HepG2 (cell line): ENCODE measurements around the gene RCAN2. TPM values are rescaled to one million over a fixed set of nuclear protein-coding genes. Genes with fewer than 3 reads are reported as not detected.

ENCODE experiments used
- ATAC-seq: fragments of 200-7000 bp; cut with Tn5 transposase; 3 replicates; pipeline ENCODE4 v1.9.1; 2020; ENCODE audit warnings: mild to moderate bottlenecking, moderate library complexity
- BruUV-seq: library from RNA; stranded (reverse); fragments of 400-500 nt; replicated peaks from 2 replicates; lab custom pipeline; 2021; lab: Mats Ljungman, UMichigan
- CTCF ChIA-PET: fragments of 300-600 bp; formaldehyde crosslinking; extraction: SDS; loops from one replicate; lab custom pipeline; 2021; ENCODE audit warnings: low total read pairs, inconsistent platforms, low intra/inter-chr PET ratio; lab: Yijun Ruan, JAX
- POLR2A ChIA-PET: fragments of 350-600 bp; sonication (Branson Sonifier 250); formaldehyde crosslinking; loops from one replicate; lab custom pipeline; 2020; ENCODE audit warnings: antibody characterized with exemption, inconsistent platforms; lab: Yijun Ruan, JAX
- DNase-seq: peaks from one replicate; pipeline ENCODE4 v3.0.0-alpha.2; 2015; ENCODE audit warnings: low spot score
- FAIRE-seq: peaks from 3 replicates; lab custom pipeline; 2011; peaks lifted over from hg19 to GRCh38; lab: Jason Lieb, UNC
- H2AFZ ChIP-seq: one replicate; pipeline ENCODE4 v1.6.1; 2011; ENCODE audit warnings: low read length, inconsistent platforms
- H3K27ac ChIP-seq: fragments of 300-600 bp; 3 replicates; pipeline ENCODE4 v1.8.0; 2011; ENCODE audit warnings: mixed run types, mild to moderate bottlenecking, mixed read lengths, low read length, inconsistent platforms; ENCODE audit not compliant: insufficient read depth; ENCODE audit errors: extremely low read length
- H3K27me3 ChIP-seq, 2 experiments: fragments of 200-600 bp in 1 of 2; 2 replicates in 1 of 2; 3 replicates in 1 of 2; pipeline versions ENCODE4 v1.6.0 to v1.8.0; 2011; ENCODE audit warnings: low read length in 2 of 2, mild to moderate bottlenecking in 2 of 2, moderate library complexity in 2 of 2, inconsistent platforms in 1 of 2; ENCODE audit not compliant: insufficient read depth in 2 of 2, control insufficient read depth in 1 of 2
- H3K36me3 ChIP-seq, 2 experiments: fragments of 200-600 bp in 1 of 2; replicated peaks in 1 of 2; 2 replicates in 1 of 2; 3 replicates in 1 of 2; pipeline versions ENCODE4 v1.5.1 to v1.8.0; 2011; ENCODE audit warnings: low read length in 2 of 2, inconsistent platforms in 1 of 2; ENCODE audit not compliant: insufficient read depth in 2 of 2, control insufficient read depth in 1 of 2
- H3K4me1 ChIP-seq: 2 replicates; pipeline ENCODE4 v1.5.1; 2012; ENCODE audit warnings: low read length, inconsistent platforms; ENCODE audit not compliant: insufficient read depth
- H3K4me2 ChIP-seq: 2 replicates; pipeline ENCODE4 v1.6.0; 2011; ENCODE audit warnings: low read depth, low read length, inconsistent platforms
- H3K4me3 ChIP-seq, 3 experiments: fragments of 200-600 bp in 1 of 3; sonication (generic), shearing (Covaris generic) in 1 of 3; replicated peaks in 1 of 3; 2 replicates each; pipeline ENCODE4 v1.5.1; 2011 to 2016; ENCODE audit warnings: low read length in 3 of 3, inconsistent platforms in 2 of 3, low read depth in 2 of 3, mild to moderate bottlenecking in 2 of 3, control low read depth in 1 of 3, mixed read lengths in 1 of 3; ENCODE audit not compliant: insufficient read depth in 1 of 3
- H3K79me2 ChIP-seq: one replicate; pipeline ENCODE4 v1.6.1; 2011; ENCODE audit warnings: low read length, inconsistent platforms; ENCODE audit not compliant: insufficient read depth
- H3K9ac ChIP-seq: 2 replicates; pipeline ENCODE4 v1.6.0; 2011; ENCODE audit warnings: mild to moderate bottlenecking, low read depth, low read length, inconsistent platforms; ENCODE audit not compliant: insufficient read depth
- H3K9me3 ChIP-seq: 2 replicates; pipeline ENCODE4 v1.5.1; 2012; ENCODE audit warnings: mild to moderate bottlenecking, low read length
- H4K20me1 ChIP-seq: 2 replicates; pipeline ENCODE4 v1.6.0; 2011; ENCODE audit warnings: inconsistent platforms, mild to moderate bottlenecking, low read length, moderate library complexity; ENCODE audit not compliant: insufficient read depth
- CENPT ChIP-seq: sonication (generic); formaldehyde crosslinking; IDR thresholded peaks from 2 replicates; pipeline ENCODE4 v1.8.0; 2022; ENCODE audit warnings: low read depth, mild to moderate bottlenecking, moderate library complexity, missing genetic modification reagents
- HOXD1 ChIP-seq: sonication (generic); formaldehyde crosslinking; IDR thresholded peaks from 2 replicates; pipeline ENCODE4 v1.5.0; 2020; ENCODE audit warnings: missing genetic modification reagents
- ISX ChIP-seq: sonication (generic); formaldehyde crosslinking; conservative IDR thresholded peaks from 2 replicates; pipeline ENCODE4 v1.5.0; 2020; ENCODE audit warnings: missing genetic modification reagents
- NCOA1 ChIP-seq: sonication (generic); formaldehyde crosslinking; IDR thresholded peaks from 2 replicates; pipeline ENCODE4 v1.9.0; 2021; ENCODE audit warnings: missing genetic modification reagents
- NCOR1 ChIP-seq: fragments of 200-600 bp; sonication (generic); IDR thresholded peaks from 2 replicates; pipeline ENCODE4 v1.7.0; 2017; ENCODE audit warnings: antibody characterized with exemption, low read length, borderline replicate concordance
- RBM39 ChIP-seq: fragments of 200-400 bp; formaldehyde crosslinking; IDR thresholded peaks from one replicate; pipeline ENCODE4 v1.6.1; 2018; ENCODE audit warnings: antibody characterized with exemption, mild to moderate bottlenecking, low read depth, low read length; ENCODE audit not compliant: poor library complexity, severe bottlenecking
- SRSF1 ChIP-seq: fragments of 200-400 bp; formaldehyde crosslinking; optimal IDR thresholded peaks from 2 replicates; pipeline ENCODE3; 2017; ENCODE audit warnings: mild to moderate bottlenecking, low read depth, low read length, moderate library complexity
- TBL1XR1 ChIP-seq: fragments of 150-350 bp; IDR thresholded peaks from 2 replicates; pipeline ENCODE4 v1.6.1; 2014; ENCODE audit warnings: borderline replicate concordance, low read length; ENCODE audit not compliant: partially characterized antibody
- TBX2 ChIP-seq: sonication (generic); formaldehyde crosslinking; IDR thresholded peaks from 2 replicates; pipeline ENCODE4 v1.5.0; 2020; ENCODE audit warnings: missing genetic modification reagents, mild to moderate bottlenecking, borderline replicate concordance
- ZNF772 ChIP-seq: sonication (generic); formaldehyde crosslinking; IDR thresholded peaks from 2 replicates; pipeline ENCODE4 v1.5.0; 2020; ENCODE audit warnings: mild to moderate bottlenecking, missing genetic modification reagents
- WGBS: methylation state at CpG from one replicate; pipeline ENCODE4 v1.1.6; 2017; ENCODE audit warnings: low lambda C conversion rate; 5-methylcytosine and 5-hydroxymethylcytosine counted together
- in situ Hi-C: cut with HindIII; loops from 2 replicates; pipeline ENCODE4 v1.10.0; 2017; ENCODE audit warnings: low pct_unique_long_range_greater_than_20kb; ENCODE audit not compliant: extremely low pct_ligation_motif_present
- intact Hi-C: fragments of 100-400 bp; cut with micrococcal nuclease; formaldehyde crosslinking; loops from one replicate; pipeline ENCODE4 v1.10.0; 2022; ENCODE audit not compliant: unreplicated experiment
- polyA plus RNA-seq, 8 experiments: library from polyadenylated mRNA; depleted of rRNA in 3 of 8; stranded (reverse) in 7 of 8; unstranded in 1 of 8; fragments of >200 nt; fragmentation: Illumina TruSeq in 4 of 8; extraction: Trizol in 4 of 8; gene quantifications; 2 replicates each; pipeline versions ENCODE4 v1.2.1 to v1.2.3, GENCODE V29; 2011 to 2016; ENCODE audit warnings: low read depth in 4 of 8, missing spikeins in 1 of 8, mixed read lengths in 1 of 8; ENCODE audit not compliant: insufficient read depth in 1 of 8
- total RNA-seq, 5 experiments: library from RNA; depleted of rRNA; stranded (reverse); fragments of >200 nt; fragmentation: Illumina TruSeq; extraction: Trizol; gene quantifications; 2 replicates each; pipeline ENCODE4 v1.2.3, GENCODE V29; 2016; ENCODE audit warnings: low read depth in 1 of 5
- TF ChIP-seq, protein P1 (sequence below): IDR thresholded peaks from 2 replicates; pipeline ENCODE4 v1.6.1; 2016; ENCODE audit warnings: mild to moderate bottlenecking, missing biosample characterization, missing genetic modification reagents

RCAN2 gene
- total and polyA plus RNA-seq, 2 of the 13 experiments (the other 11 are each of a cell fraction or from before 2014, with no cell fraction given): not detected

- no peaks in the 10 kb centered on the region for H3K27me3 ChIP-seq
- no peaks in the 10 kb centered on the region for H3K4me1 ChIP-seq
- TF ChIP-seq TBX2 (CRISPR knock-in tag) (no peak), ISX (CRISPR knock-in tag) (no peak), HOXD1 (CRISPR knock-in tag) (no peak), NCOA1 (no peak), NCOR1 (no peak), CENPT (CRISPR knock-in tag) (no peak), SRSF1 (no peak), ZNF772 (no peak), TBL1XR1 (no peak), RBM39 (no peak)
- TF ChIP-seq, protein P1, sequence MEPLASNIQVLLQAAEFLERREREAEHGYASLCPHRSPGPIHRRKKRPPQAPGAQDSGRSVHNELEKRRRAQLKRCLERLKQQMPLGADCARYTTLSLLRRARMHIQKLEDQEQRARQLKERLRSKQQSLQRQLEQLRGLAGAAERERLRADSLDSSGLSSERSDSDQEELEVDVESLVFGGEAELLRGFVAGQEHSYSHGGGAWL (CRISPR knock-in tag): no peak
- H2AFZ ChIP-seq: no peak overlapping the region
- intact Hi-C loops (no loop called here), in situ Hi-C loops (no loop called here)
- WGBS: 2% methylated on average over 1 of the region's 1 CpG
- H3K4me2 ChIP-seq: no peak overlapping the region
- no peak overlapping the region for H3K9ac ChIP-seq
- no peaks in the 10 kb centered on the region for H3K79me2 ChIP-seq
- ChIA-PET POLR2A (no interaction called here), CTCF (no interaction called here)
- H3K36me3 ChIP-seq: no peaks in the 10 kb centered on the region
- H4K20me1 ChIP-seq: no peaks in the 10 kb centered on the region
- BruUV-seq: no TSS peak
- DNase-seq: no peak
- no peak overlapping the region for H3K27ac ChIP-seq
- FAIRE-seq: no peak
- no peaks in the 10 kb centered on the region for H3K9me3 ChIP-seq
- H3K4me3 ChIP-seq: no peak overlapping the region
- no peak for ATAC-seq
These were observed 236.9 kb downstream of the RCAN2 start for GRCh38 chr6:46254331-46254730.
